ENCODE measurements around the gene KRT222. TPM values are rescaled to one million over a fixed set of nuclear protein-coding genes. Genes with fewer than 3 reads are reported as not detected.

Gene KRT222
- total RNA-seq, 6 donors from 2014 or later = 0.86 to 1.2 TPM; not detected in 4

DNA sequence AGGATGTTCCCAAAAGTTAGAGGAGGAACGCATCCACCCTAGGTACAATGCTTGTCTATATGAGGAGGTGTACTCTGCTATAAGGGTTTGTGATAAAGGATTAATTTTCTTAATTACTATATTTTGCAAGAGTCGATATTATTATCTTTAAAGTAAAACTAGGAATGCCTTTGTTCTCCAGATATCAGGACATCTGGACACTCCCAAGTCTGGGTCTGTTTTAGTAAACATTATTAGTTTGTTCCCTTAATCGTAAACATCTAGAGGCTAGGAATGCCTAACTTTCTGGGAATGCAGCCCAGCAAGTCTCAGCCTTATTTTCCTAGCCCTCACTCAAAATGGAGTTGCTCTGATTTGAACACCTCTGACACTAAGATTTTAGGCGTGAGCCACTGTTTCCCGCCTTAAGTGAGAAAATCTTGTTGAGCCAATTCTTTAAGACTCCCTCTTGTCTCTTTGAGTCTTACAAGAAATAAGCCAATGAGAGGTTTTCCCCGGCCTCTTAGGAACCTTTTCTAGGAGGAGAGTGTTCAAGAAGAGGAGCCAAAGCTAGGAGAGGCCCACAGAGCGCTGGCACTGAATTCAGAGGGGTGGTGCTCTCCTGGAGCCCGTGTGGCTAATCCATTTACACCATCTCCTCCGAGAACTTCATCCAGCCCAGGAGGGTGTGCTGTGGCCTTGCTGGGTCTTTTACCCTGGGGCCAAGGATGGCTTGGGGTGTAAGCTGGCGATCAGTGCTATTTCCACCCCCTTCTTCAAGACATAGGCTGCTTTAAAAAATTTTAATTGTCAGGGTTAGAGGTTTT is 58.2 kb downstream of the KRT222 start:
- Histone ChIP-seq H3K36me3 (no peaks in the 10 kb centered on the region), H3K9me3 (no peaks in the 10 kb centered on the region), H3K4me3 (no peak overlapping the region), H3K27me3 (no peaks in the 10 kb centered on the region), H3K4me1 (peaks cover 15 to 34% (median 26%) of the 10 kb centered on the region in 4 donors), H3K27ac (peak overlapping the region; percentile 59 to 68 (median 65))
- DNase-seq = peak in 1 of 2 donors; percentile 47
- TF ChIP-seq, protein P1, sequence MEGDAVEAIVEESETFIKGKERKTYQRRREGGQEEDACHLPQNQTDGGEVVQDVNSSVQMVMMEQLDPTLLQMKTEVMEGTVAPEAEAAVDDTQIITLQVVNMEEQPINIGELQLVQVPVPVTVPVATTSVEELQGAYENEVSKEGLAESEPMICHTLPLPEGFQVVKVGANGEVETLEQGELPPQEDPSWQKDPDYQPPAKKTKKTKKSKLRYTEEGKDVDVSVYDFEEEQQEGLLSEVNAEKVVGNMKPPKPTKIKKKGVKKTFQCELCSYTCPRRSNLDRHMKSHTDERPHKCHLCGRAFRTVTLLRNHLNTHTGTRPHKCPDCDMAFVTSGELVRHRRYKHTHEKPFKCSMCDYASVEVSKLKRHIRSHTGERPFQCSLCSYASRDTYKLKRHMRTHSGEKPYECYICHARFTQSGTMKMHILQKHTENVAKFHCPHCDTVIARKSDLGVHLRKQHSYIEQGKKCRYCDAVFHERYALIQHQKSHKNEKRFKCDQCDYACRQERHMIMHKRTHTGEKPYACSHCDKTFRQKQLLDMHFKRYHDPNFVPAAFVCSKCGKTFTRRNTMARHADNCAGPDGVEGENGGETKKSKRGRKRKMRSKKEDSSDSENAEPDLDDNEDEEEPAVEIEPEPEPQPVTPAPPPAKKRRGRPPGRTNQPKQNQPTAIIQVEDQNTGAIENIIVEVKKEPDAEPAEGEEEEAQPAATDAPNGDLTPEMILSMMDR (IDR thresholded peaks at IDR 0.05) = no peak
- TF ChIP-seq POLR2AphosphoS5 (IDR thresholded peaks at IDR 0.05) = no peak
- TF ChIP-seq POLR2A (IDR thresholded peaks at IDR 0.05) = no peak
- no peak for TF ChIP-seq EP300 (IDR thresholded peaks at IDR 0.05)
- WGBS, 2 donors = 55 to 63% methylated on average over 10 of the region's 10 CpGs
- ATAC-seq (ENCODE audit: low FRiP score in 2 of 2) = peak in 1 of 2 donors; percentile 60

DNA sequence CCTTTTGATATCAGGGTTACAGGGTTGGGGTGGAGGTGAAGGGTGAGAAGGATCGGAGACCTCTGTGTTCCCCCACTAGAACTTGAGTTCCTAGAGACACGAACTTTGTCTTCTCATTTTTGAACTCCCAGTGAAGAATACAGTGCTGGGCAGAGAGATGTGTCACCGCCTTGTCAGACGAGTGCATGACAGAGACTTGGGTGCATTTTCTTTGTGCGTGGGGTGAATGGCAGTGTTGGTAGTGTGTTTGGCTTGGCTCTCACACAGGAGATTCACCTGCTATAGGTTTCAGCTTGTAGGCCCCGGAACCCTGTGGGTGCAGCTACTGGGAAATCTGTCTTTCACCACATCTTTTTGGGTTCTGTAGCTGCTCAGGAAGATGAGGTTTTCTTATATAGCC is 59.7 kb downstream of the KRT222 start:
- DNase-seq = no peak
- no peak for ATAC-seq (ENCODE audit: low FRiP score in 2 of 2)

More for the DNA sequence above, 59.7 kb downstream of the KRT222 start:
- WGBS, 2 donors = 87 to 95% methylated on average over 6 of the region's 6 CpGs
- Histone ChIP-seq H3K4me1 (peaks cover 15 to 34% (median 26%) of the 10 kb centered on the region in 4 donors), H3K27ac (no peak overlapping the region), H3K27me3 (no peaks in the 10 kb centered on the region), H3K4me3 (no peak overlapping the region), H3K9me3 (no peaks in the 10 kb centered on the region), H3K36me3 (no peaks in the 10 kb centered on the region)
- TF ChIP-seq, protein P1 (IDR thresholded peaks at IDR 0.05) = no peak
- TF ChIP-seq POLR2A (IDR thresholded peaks at IDR 0.05) (no peak), POLR2AphosphoS5 (IDR thresholded peaks at IDR 0.05) (no peak), EP300 (IDR thresholded peaks at IDR 0.05) (no peak)

Other genes with a start within 250 kb of the KRT222 start
- gene TOP2A, start 247.3 kb downstream of the KRT222 start, total RNA-seq = 10 to 100 TPM in 2 of 6 donors, 1 to 10 TPM in 3, under 1 TPM in 1; under 0.01 to 14.5 (median 6.2) TPM
- gene IGFBP4, start 221.7 kb downstream of the KRT222 start, total RNA-seq = 100 to 1,000 TPM in 4 of 6 donors, 10 to 100 TPM in 2; 80.7 to 524 (median 169) TPM
- gene TNS4, start 163.6 kb downstream of the KRT222 start, total RNA-seq = 1 to 10 TPM in 4 of 6 donors, under 1 TPM in 1, not detected in 1; 0.54 to 5.1 (median 1.1) TPM
- gene CCR7, start 99.7 kb downstream of the KRT222 start, total RNA-seq = 1 to 10 TPM in 3 of 6 donors, under 1 TPM in 1, not detected in 2; 0.30 to 2.8 (median 1.4) TPM
- gene SMARCE1, start 17.4 kb downstream of the KRT222 start, total RNA-seq = 10 to 100 TPM; 39.8 to 91.4 (median 65.8) TPM
- gene KRT24, start 38.6 kb upstream of the KRT222 start, total RNA-seq = not detected
- not detected for gene KRT25, start 90.2 kb upstream of the KRT222 start, total RNA-seq
- gene KRT26, start 107.0 kb upstream of the KRT222 start, total RNA-seq = not detected
- 1 to 10 TPM in 1 of 6 donors, under 1 TPM in 3, not detected in 2; 0.24 to 1.4 (median 0.65) TPM for gene KRT27, start 117.4 kb upstream of the KRT222 start, total RNA-seq
- not detected for gene KRT28, start 134.8 kb upstream of the KRT222 start, total RNA-seq
- 10 to 100 TPM in 4 of 6 donors, 1 to 10 TPM in 2; 4.2 to 35.0 (median 13.5) TPM for gene KRT10, start 157.4 kb upstream of the KRT222 start, total RNA-seq
- not detected for gene KRT12, start 202.0 kb upstream of the KRT222 start, total RNA-seq
- under 1 TPM in 2 of 6 donors, not detected in 4; 0.31 to 0.37 TPM for gene KRT20, start 220.1 kb upstream of the KRT222 start, total RNA-seq